Rectal smooth muscle tissue (tissue), 1 donor: ENCODE results near the gene TRAFD1.
"Not testable (repeated sequence)": the region's sequence is repeated elsewhere in the genome, so short reads cannot be mapped to it uniquely, and the experiment has no call there.

Source experiments
- H3K27ac ChIP-seq: one replicate; pipeline ENCODE4 v1.7.0; 2013; ENCODE audit warnings: low read depth, low read length, inconsistent platforms
- H3K27me3 ChIP-seq: one replicate; pipeline ENCODE4 v1.7.0; 2013; ENCODE audit warnings: low read length; ENCODE audit not compliant: control insufficient read depth, insufficient read depth
- H3K36me3 ChIP-seq: one replicate; pipeline ENCODE4 v1.7.0; 2013; ENCODE audit warnings: low read length; ENCODE audit not compliant: control insufficient read depth, insufficient read depth
- H3K4me1 ChIP-seq: one replicate; pipeline ENCODE4 v1.7.0; 2013; ENCODE audit warnings: low read length; ENCODE audit not compliant: control insufficient read depth, insufficient read depth
- H3K4me3 ChIP-seq: one replicate; pipeline ENCODE4 v1.7.0; 2013; ENCODE audit warnings: low read length
- H3K9ac ChIP-seq: one replicate; pipeline ENCODE4 v1.7.0; 2013; ENCODE audit warnings: low read length

TRAFD1 gene

GRCh38 chr12:112107306-112108201 lies 17.8 kb upstream of the TRAFD1 start:
- Histone ChIP-seq H3K27me3 (no peaks in the 10 kb centered on the region), H3K9ac (peak overlapping the region; percentile 83), H3K4me3 (peak overlapping the region; percentile 73), H3K27ac (peak overlapping the region; percentile 85), H3K4me1 (no peaks in the 10 kb centered on the region), H3K36me3 (peaks cover 4% of the 10 kb centered on the region)

GRCh38 chr12:112108202-112109079 lies 16.9 kb upstream of the TRAFD1 start, which contains the start of gene NAA25:
TSS of gene NAA25 (minus strand) at chr12:112108783. CDS start at chr12:112108773, 10 bp downstream.
- H3K27me3 ChIP-seq = no peaks in the 10 kb centered on the region
- peak within 1 kb of the TSS; percentile 83 for H3K9ac ChIP-seq
- H3K4me1 ChIP-seq = no peaks in the 10 kb centered on the region
- H3K27ac ChIP-seq = peak within 1 kb of the TSS; percentile 85
- H3K4me3 ChIP-seq = peak within 1 kb of the TSS; percentile 73
- H3K36me3 ChIP-seq = peaks cover 4% of the 10 kb centered on the region

GRCh38 chr12:112110787-112111662 lies 14.3 kb upstream of the TRAFD1 start:
- not testable (repeated sequence) for H3K27ac ChIP-seq, H3K4me1 ChIP-seq, H3K9ac ChIP-seq, H3K27me3 ChIP-seq, H3K4me3 ChIP-seq, H3K36me3 ChIP-seq

GRCh38 chr12:112111931-112112330 lies 13.4 kb upstream of the TRAFD1 start:
- no peak overlapping the region for H3K4me3 ChIP-seq
- H3K27me3 ChIP-seq = no peaks in the 10 kb centered on the region
- H3K36me3 ChIP-seq = no peaks in the 10 kb centered on the region
- H3K9ac ChIP-seq = no peak overlapping the region
- H3K27ac ChIP-seq = no peak overlapping the region
- H3K4me1 ChIP-seq = no peaks in the 10 kb centered on the region

GRCh38 chr12:112112409-112113133 lies 12.8 kb upstream of the TRAFD1 start:
- Histone ChIP-seq H3K27ac (no peak overlapping the region), H3K36me3 (no peaks in the 10 kb centered on the region), H3K9ac (no peak overlapping the region), H3K4me3 (no peak overlapping the region), H3K4me1 (no peaks in the 10 kb centered on the region), H3K27me3 (no peaks in the 10 kb centered on the region)

- no peak overlapping the region for H3K27ac ChIP-seq
- H3K9ac ChIP-seq = no peak overlapping the region
- no peaks in the 10 kb centered on the region for H3K4me1 ChIP-seq
- H3K27me3 ChIP-seq = no peaks in the 10 kb centered on the region
- H3K4me3 ChIP-seq = no peak overlapping the region
- H3K36me3 ChIP-seq = no peaks in the 10 kb centered on the region
Measured at GRCh38 chr12:112115259-112116045, 9.9 kb upstream of the TRAFD1 start.

GRCh38 chr12:112116232-112117060 lies 8.9 kb upstream of the TRAFD1 start:
- H3K4me3 ChIP-seq = no peak overlapping the region
- H3K36me3 ChIP-seq = no peaks in the 10 kb centered on the region
- H3K4me1 ChIP-seq = no peaks in the 10 kb centered on the region
- H3K9ac ChIP-seq = no peak overlapping the region
- H3K27ac ChIP-seq = no peak overlapping the region
- H3K27me3 ChIP-seq = no peaks in the 10 kb centered on the region

- H3K27ac ChIP-seq = no peak overlapping the region
- no peaks in the 10 kb centered on the region for H3K27me3 ChIP-seq
- peaks cover 6% of the 10 kb centered on the region for H3K4me1 ChIP-seq
Measured at GRCh38 chr12:112117685-112118084, 7.7 kb upstream of the TRAFD1 start.

GRCh38 chr12:112121780-112122565 lies 3.4 kb upstream of the TRAFD1 start:
- Histone ChIP-seq H3K36me3 (no peaks in the 10 kb centered on the region), H3K27me3 (no peaks in the 10 kb centered on the region), H3K27ac (peak overlapping the region; percentile 84), H3K9ac (no peak overlapping the region), H3K4me1 (peaks cover 16% of the 10 kb centered on the region), H3K4me3 (peak overlapping the region; percentile 15)

More at GRCh38 chr12:112117685-112118084, 7.7 kb upstream of the TRAFD1 start:
- no peak overlapping the region for H3K9ac ChIP-seq
- no peak overlapping the region for H3K4me3 ChIP-seq
- no peaks in the 10 kb centered on the region for H3K36me3 ChIP-seq
